ENCODE data around the gene NOC4L.

- no peak for TF ChIP-seq EZH2phosphoT487 (conservative IDR thresholded peaks at IDR 0.05; ENCODE audit: low read length)
- TF ChIP-seq, protein P1, sequence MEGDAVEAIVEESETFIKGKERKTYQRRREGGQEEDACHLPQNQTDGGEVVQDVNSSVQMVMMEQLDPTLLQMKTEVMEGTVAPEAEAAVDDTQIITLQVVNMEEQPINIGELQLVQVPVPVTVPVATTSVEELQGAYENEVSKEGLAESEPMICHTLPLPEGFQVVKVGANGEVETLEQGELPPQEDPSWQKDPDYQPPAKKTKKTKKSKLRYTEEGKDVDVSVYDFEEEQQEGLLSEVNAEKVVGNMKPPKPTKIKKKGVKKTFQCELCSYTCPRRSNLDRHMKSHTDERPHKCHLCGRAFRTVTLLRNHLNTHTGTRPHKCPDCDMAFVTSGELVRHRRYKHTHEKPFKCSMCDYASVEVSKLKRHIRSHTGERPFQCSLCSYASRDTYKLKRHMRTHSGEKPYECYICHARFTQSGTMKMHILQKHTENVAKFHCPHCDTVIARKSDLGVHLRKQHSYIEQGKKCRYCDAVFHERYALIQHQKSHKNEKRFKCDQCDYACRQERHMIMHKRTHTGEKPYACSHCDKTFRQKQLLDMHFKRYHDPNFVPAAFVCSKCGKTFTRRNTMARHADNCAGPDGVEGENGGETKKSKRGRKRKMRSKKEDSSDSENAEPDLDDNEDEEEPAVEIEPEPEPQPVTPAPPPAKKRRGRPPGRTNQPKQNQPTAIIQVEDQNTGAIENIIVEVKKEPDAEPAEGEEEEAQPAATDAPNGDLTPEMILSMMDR (IDR thresholded peaks at IDR 0.05; ENCODE audit: insufficient read depth, low read length, poor library complexity, severe bottlenecking), result no peak
Observed at GRCh38 chr12:132151145-132151765, 7.0 kb downstream of the NOC4L start.

Data from SU-DHL-6 (cell line).